Fibroblast of villous mesenchyme (primary cell): Measurements from ENCODE around the gene SLAMF1. TPM values are rescaled to one million over a fixed set of nuclear protein-coding genes. Genes with fewer than 3 reads are reported as not detected.

Source experiments
- DNase-seq: peaks from one replicate; pipeline ENCODE4 v3.0.0-alpha.2; 2010; ENCODE audit warnings: low read depth
- H3K4me3 ChIP-seq: 2 replicates; pipeline ENCODE4 v1.5.1; 2011; ENCODE audit warnings: low read depth, mild to moderate bottlenecking, low read length
- total RNA-seq: library from RNA; depleted of rRNA; stranded (reverse); fragments of >200 nt; gene quantifications from 2 replicates; pipeline ENCODE4 v1.2.3, GENCODE V29; 2012
- TF ChIP-seq, protein P1 (sequence below): IDR thresholded peaks from 2 replicates; pipeline ENCODE4 v1.5.1; 2012; ENCODE audit warnings: low read depth, mild to moderate bottlenecking, low read length; ENCODE audit not compliant: insufficient read depth

The SLAMF1 gene
- total RNA-seq, 1 donor = not detected

GRCh38 chr1:160619742-160620277, 27.0 kb downstream of the SLAMF1 start:
- no peak for DNase-seq

GRCh38 chr1:160618763-160619274, 28.0 kb downstream of the SLAMF1 start:
- TF ChIP-seq, protein P1, sequence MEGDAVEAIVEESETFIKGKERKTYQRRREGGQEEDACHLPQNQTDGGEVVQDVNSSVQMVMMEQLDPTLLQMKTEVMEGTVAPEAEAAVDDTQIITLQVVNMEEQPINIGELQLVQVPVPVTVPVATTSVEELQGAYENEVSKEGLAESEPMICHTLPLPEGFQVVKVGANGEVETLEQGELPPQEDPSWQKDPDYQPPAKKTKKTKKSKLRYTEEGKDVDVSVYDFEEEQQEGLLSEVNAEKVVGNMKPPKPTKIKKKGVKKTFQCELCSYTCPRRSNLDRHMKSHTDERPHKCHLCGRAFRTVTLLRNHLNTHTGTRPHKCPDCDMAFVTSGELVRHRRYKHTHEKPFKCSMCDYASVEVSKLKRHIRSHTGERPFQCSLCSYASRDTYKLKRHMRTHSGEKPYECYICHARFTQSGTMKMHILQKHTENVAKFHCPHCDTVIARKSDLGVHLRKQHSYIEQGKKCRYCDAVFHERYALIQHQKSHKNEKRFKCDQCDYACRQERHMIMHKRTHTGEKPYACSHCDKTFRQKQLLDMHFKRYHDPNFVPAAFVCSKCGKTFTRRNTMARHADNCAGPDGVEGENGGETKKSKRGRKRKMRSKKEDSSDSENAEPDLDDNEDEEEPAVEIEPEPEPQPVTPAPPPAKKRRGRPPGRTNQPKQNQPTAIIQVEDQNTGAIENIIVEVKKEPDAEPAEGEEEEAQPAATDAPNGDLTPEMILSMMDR = peak; percentile 40

More at GRCh38 chr1:160619742-160620277, 27.0 kb downstream of the SLAMF1 start:
- H3K4me3 ChIP-seq = no peak overlapping the region
- TF ChIP-seq, protein P1 = no peak

GRCh38 chr1:160618327-160618726, 28.5 kb downstream of the SLAMF1 start:
- TF ChIP-seq, protein P1 = no peak
- H3K4me3 ChIP-seq = no peak overlapping the region
- DNase-seq = no peak

More at GRCh38 chr1:160618763-160619274, 28.0 kb downstream of the SLAMF1 start:
- H3K4me3 ChIP-seq = no peak overlapping the region
- DNase-seq = no peak

- TF ChIP-seq, protein P1 = no peak
- H3K4me3 ChIP-seq = no peak overlapping the region
- no peak for DNase-seq
Observed at GRCh38 chr1:160615660-160616059, 31.2 kb downstream of the SLAMF1 start.

GRCh38 chr1:160614410-160614809, 32.4 kb downstream of the SLAMF1 start:
- TF ChIP-seq, protein P1 = no peak
- no peak overlapping the region for H3K4me3 ChIP-seq
- DNase-seq = no peak

- H3K4me3 ChIP-seq = no peak overlapping the region
- no peak for DNase-seq
- TF ChIP-seq, protein P1 = no peak
Observed at GRCh38 chr1:160612613-160613218, 34.1 kb downstream of the SLAMF1 start.
